B cell (primary cell): Measurements from ENCODE around the gene TEDC2. TPM values are rescaled to one million over a fixed set of nuclear protein-coding genes. Genes with fewer than 3 reads are reported as not detected.

Experiments
- ATAC-seq: fragments of 200-7000 bp; cut with Tn5 transposase; one replicate; pipeline ENCODE4 v1.10.0; 2021; ENCODE audit warnings: low read depth, mild to moderate bottlenecking, moderate number of reproducible peaks, moderate library complexity
- CTCF ChIA-PET: fragments of 350-600 bp; sonication (Branson Sonifier 250); formaldehyde crosslinking; loops from one replicate; lab custom pipeline; 2021; ENCODE audit warnings: antibody characterized with exemption, inconsistent platforms; lab: Charles Lee
- POLR2A ChIA-PET: fragments of 350-600 bp; sonication (Branson Sonifier 250); formaldehyde crosslinking; loops from one replicate; lab custom pipeline; 2021; ENCODE audit warnings: antibody characterized with exemption; lab: Charles Lee
- DNase-seq: peaks from one replicate; pipeline ENCODE4 v3.0.0; 2013
- H2AFZ ChIP-seq: 2 replicates; pipeline ENCODE4 v1.6.1; 2012; ENCODE audit warnings: mild to moderate bottlenecking, low read depth, low read length; ENCODE audit not compliant: insufficient read depth, poor library complexity, severe bottlenecking
- H3K27ac ChIP-seq, 2 donors: 1 replicate in 1 of 2; 2 replicates in 1 of 2; pipeline ENCODE4 v1.5.1; 2012 to 2013; ENCODE audit warnings: low read length in 2 of 2, mild to moderate bottlenecking in 2 of 2, moderate library complexity in 1 of 2
- H3K27me3 ChIP-seq, 4 experiments: fragments of 200-600 bp in 1 of 4; sonication (generic) in 1 of 4; replicated peaks in 1 of 4; 1 replicate in 2 of 4; 2 replicates in 2 of 4; pipeline versions ENCODE4 v1.6.1 to v1.7.0; 2013 to 2016; ENCODE audit warnings: low read length in 3 of 4, mild to moderate bottlenecking in 2 of 4, mixed read lengths in 1 of 4, moderate library complexity in 1 of 4; ENCODE audit not compliant: insufficient read depth in 4 of 4, control insufficient read depth in 3 of 4; ENCODE audit errors: control extremely low read depth in 1 of 4
- H3K36me3 ChIP-seq, 2 experiments: replicated peaks in 1 of 2; 1 replicate in 1 of 2; 2 replicates in 1 of 2; pipeline versions ENCODE4 v1.6.1 to v1.7.1; 2013; ENCODE audit warnings: low read length in 1 of 2; ENCODE audit not compliant: insufficient read depth in 2 of 2, control insufficient read depth in 1 of 2; ENCODE audit errors: control extremely low read depth in 1 of 2, extremely low read depth in 1 of 2
- H3K4me1 ChIP-seq, 2 donors: fragments of 200-600 bp in 1 of 2; sonication (generic) in 1 of 2; 1 replicate in 1 of 2; 2 replicates in 1 of 2; pipeline versions ENCODE4 v1.5.1 to v1.6.1; 2013 to 2017; ENCODE audit warnings: low read length in 2 of 2; ENCODE audit not compliant: control insufficient read depth in 2 of 2, insufficient read depth in 2 of 2
- H3K4me2 ChIP-seq: replicated peaks from 2 replicates; pipeline ENCODE3; 2012; ENCODE audit warnings: mild to moderate bottlenecking, low read depth, low read length; ENCODE audit not compliant: poor library complexity, severe bottlenecking
- H3K4me3 ChIP-seq, 5 experiments: fragments of 200-600 bp in 1 of 5; sonication (generic) in 1 of 5; 1 replicate in 3 of 5; 2 replicates in 2 of 5; pipeline versions ENCODE4 v1.5.1 to v1.7.0; 2011 to 2016; ENCODE audit warnings: low read length in 4 of 5, mild to moderate bottlenecking in 4 of 5, low read depth in 2 of 5, control low read depth in 1 of 5, moderate library complexity in 1 of 5; ENCODE audit not compliant: insufficient read depth in 1 of 5; ENCODE audit errors: control extremely low read depth in 1 of 5, extremely low read depth in 1 of 5
- H3K79me2 ChIP-seq: fragments of 200-600 bp; sonication (generic); one replicate; pipeline ENCODE4 v1.6.0; 2016; ENCODE audit warnings: low read length; ENCODE audit not compliant: control insufficient read depth, insufficient read depth
- H3K9ac ChIP-seq: fragments of 200-600 bp; sonication (generic); 2 replicates; pipeline ENCODE4 v1.6.1; 2017; ENCODE audit warnings: mild to moderate bottlenecking, low read length, moderate library complexity
- H3K9me3 ChIP-seq, 3 donors: one replicate each; pipeline versions ENCODE4 v1.6.1 to v1.7.1; 2013; ENCODE audit warnings: low read length in 2 of 3; ENCODE audit not compliant: control insufficient read depth in 2 of 3, insufficient read depth in 1 of 3; ENCODE audit errors: control extremely low read depth in 1 of 3
- H4K20me1 ChIP-seq: 2 replicates; pipeline ENCODE4 v1.6.0; 2012; ENCODE audit warnings: mild to moderate bottlenecking, low read length; ENCODE audit not compliant: insufficient read depth, control insufficient read depth, poor library complexity, severe bottlenecking
- H3K27ac Mint-ChIP-seq: one replicate; pipeline ENCODE4 v1.8.0; 2021; ENCODE audit warnings: mixed read lengths
- H3K27me3 Mint-ChIP-seq: one replicate; pipeline ENCODE4 v1.8.0; 2021; ENCODE audit warnings: mixed read lengths
- H3K4me1 Mint-ChIP-seq: one replicate; pipeline ENCODE4 v1.8.0; 2021; ENCODE audit warnings: mixed read lengths
- H3K4me3 Mint-ChIP-seq: one replicate; pipeline ENCODE4 v1.8.0; 2021; ENCODE audit warnings: mixed read lengths
- H3K9me3 Mint-ChIP-seq: one replicate; pipeline ENCODE4 v1.8.0; 2022; ENCODE audit warnings: mixed read lengths; ENCODE audit not compliant: insufficient read depth
- CTCF ChIP-seq: fragments of 200-600 bp; IDR thresholded peaks from one replicate; pipeline ENCODE4 v1.8.0; 2022; ENCODE audit warnings: antibody characterized with exemption, mild to moderate bottlenecking
- EZH2 ChIP-seq: IDR thresholded peaks from 2 replicates; pipeline ENCODE4 v1.6.1; 2012; ENCODE audit warnings: borderline replicate concordance, low read depth, mild to moderate bottlenecking, moderate library complexity, low read length; ENCODE audit not compliant: insufficient read depth, poor library complexity, severe bottlenecking
- WGBS: methylation state at CpG from one replicate; pipeline ENCODE4 v1.1.5; 2013; ENCODE audit warnings: missing lambda C conversion rate; ENCODE audit not compliant: insufficient coverage; 5-methylcytosine and 5-hydroxymethylcytosine counted together
- intact Hi-C: fragments of 100-400 bp; cut with micrococcal nuclease; formaldehyde crosslinking; loops from one replicate; pipeline ENCODE4 v1.10.0; 2022
- polyA plus RNA-seq: library from polyadenylated mRNA; depleted of rRNA; stranded (reverse); fragments of >200 nt; gene quantifications from 2 replicates; pipeline ENCODE4 v1.2.3, GENCODE V29; 2012
- total RNA-seq, 2 donors: library from RNA; stranded (reverse); fragments of 120-200 nt in 1 of 2; gene quantifications; 1 replicate in 1 of 2; 2 replicates in 1 of 2; pipeline versions ENCODE4 v1.2.3 to v1.2.4, GENCODE V29; 2013 to 2022

Gene TEDC2
- total and polyA plus RNA-seq, 2 donors (not counting 1 experiment from before 2014, with no cell fraction given): 1.1 to 2.9 TPM

- peaks cover 42% of the 10 kb centered on the region for H3K4me1 Mint-ChIP-seq
- Histone ChIP-seq H3K79me2 (peaks cover 5% of the 10 kb centered on the region), H3K4me3 (no peak overlapping the region), H3K27ac (no peak overlapping the region), H3K27me3 (peaks cover 0 to 53% (median 33%) of the 10 kb centered on the region in 4 experiments), H3K36me3 (no peaks in the 10 kb centered on the region), H4K20me1 (peaks cover 36% of the 10 kb centered on the region), H2AFZ (no peak overlapping the region), H3K9me3 (no peaks in the 10 kb centered on the region), H3K9ac (no peak overlapping the region), H3K4me1 (peaks cover 60 to 68% of the 10 kb centered on the region in 2 donors), H3K4me2 (peak overlapping the region; percentile 76)
- DNase-seq (peak; percentile 34), ATAC-seq (no peak)
- no peak for TF ChIP-seq EZH2
- TF ChIP-seq CTCF: no peak
- ChIA-PET POLR2A (interaction anchor here (0.6 to 1.1 kb wide), 2 partner anchors 45 to 200 kb away, joined by 3 to 4 read pairs; no protein-coding TSS in a partner anchor), CTCF (interaction anchor here (0.6 to 1.5 kb wide), 3 partner anchors 40 to 56 kb away, joined by 3 to 5 read pairs (median 3); no protein-coding TSS in a partner anchor)
- intact Hi-C loops: no loop called here
- H3K27ac Mint-ChIP-seq: no peak overlapping the region
- H3K4me3 Mint-ChIP-seq: peak overlapping the region; percentile 41
- WGBS: 43% methylated on average over 9 of the region's 9 CpGs
- H3K27me3 Mint-ChIP-seq: peaks cover 22% of the 10 kb centered on the region
- no peaks in the 10 kb centered on the region for H3K9me3 Mint-ChIP-seq
Measured at GRCh38 chr16:2470603-2471015, 10.7 kb downstream of the TEDC2 start.

- Histone ChIP-seq H3K4me2 (peak within 1 kb of the TSS; percentile 76), H3K9me3 (no peaks in the 10 kb centered on the region), H3K79me2 (peaks cover 10% of the 10 kb centered on the region), H3K27me3 (peaks cover 0 to 53% (median 33%) of the 10 kb centered on the region in 4 experiments), H3K4me1 (peaks cover 66 to 74% of the 10 kb centered on the region in 2 donors), H3K27ac (no peak within 1 kb of the TSS), H2AFZ (peak within 1 kb of the TSS; percentile 16), H3K36me3 (no peaks in the 10 kb centered on the region), H3K4me3 (peak within 1 kb of the TSS in 1 of 5 experiments; percentile 29), H4K20me1 (peaks cover 36% of the 10 kb centered on the region), H3K9ac (no peak within 1 kb of the TSS)
- under 1% methylated on average over 48 of the region's 59 CpGs for WGBS
- peak; percentile 24 for TF ChIP-seq EZH2
- TF ChIP-seq CTCF: no peak
- Mint-ChIP-seq H3K9me3 (no peaks in the 10 kb centered on the region), H3K27me3 (peaks cover 22% of the 10 kb centered on the region), H3K4me3 (peak within 1 kb of the TSS; percentile 41), H3K27ac (no peak within 1 kb of the TSS), H3K4me1 (peaks cover 46% of the 10 kb centered on the region)
- ATAC-seq (no peak), DNase-seq (no peak)
- intact Hi-C loops: no loop called here
- ChIA-PET POLR2A (interaction anchor here (1.1 kb wide), 1 partner anchor 45 kb away, joined by 4 read pairs; no protein-coding TSS in a partner anchor), CTCF (interaction anchor here (1.5 kb wide), 2 partner anchors 16 to 41 kb away, joined by 3 to 4 read pairs; no protein-coding TSS in a partner anchor)
Measured at GRCh38 chr16:2471016-2471652, 11.2 kb downstream of the TEDC2 start, which contains the start of gene NTN3. Gene NTN3 (plus strand): TSS chr16:2471297. CDS start chr16:2471702, 405 bp downstream.
